Measurements from ENCODE around the gene PLXDC2.

PLXDC2 gene

DNA sequence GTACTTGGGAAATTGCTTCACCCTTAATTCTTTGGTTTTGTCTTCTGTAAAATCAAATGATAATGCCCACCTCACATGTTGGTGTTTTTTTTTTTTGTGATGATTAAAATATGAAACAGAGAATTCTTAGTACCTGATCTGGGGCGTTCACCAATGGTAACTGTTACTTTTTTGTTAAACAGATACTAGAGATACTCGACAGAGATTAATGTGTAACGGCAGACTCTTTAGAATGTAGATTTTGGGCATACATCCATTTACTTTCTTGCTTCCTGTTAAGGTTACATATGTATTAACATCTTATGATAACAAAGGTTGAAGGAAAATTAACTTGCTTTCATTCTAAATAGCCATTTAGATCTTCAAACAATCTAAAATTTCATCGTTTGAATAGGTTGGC is 23.3 kb downstream of the PLXDC2 start:
- no peak overlapping the region for H3K4me3 ChIP-seq (ENCODE audit: low read length)
- DNase-seq (ENCODE audit: low read depth) = no peak
- TF ChIP-seq, protein P1, sequence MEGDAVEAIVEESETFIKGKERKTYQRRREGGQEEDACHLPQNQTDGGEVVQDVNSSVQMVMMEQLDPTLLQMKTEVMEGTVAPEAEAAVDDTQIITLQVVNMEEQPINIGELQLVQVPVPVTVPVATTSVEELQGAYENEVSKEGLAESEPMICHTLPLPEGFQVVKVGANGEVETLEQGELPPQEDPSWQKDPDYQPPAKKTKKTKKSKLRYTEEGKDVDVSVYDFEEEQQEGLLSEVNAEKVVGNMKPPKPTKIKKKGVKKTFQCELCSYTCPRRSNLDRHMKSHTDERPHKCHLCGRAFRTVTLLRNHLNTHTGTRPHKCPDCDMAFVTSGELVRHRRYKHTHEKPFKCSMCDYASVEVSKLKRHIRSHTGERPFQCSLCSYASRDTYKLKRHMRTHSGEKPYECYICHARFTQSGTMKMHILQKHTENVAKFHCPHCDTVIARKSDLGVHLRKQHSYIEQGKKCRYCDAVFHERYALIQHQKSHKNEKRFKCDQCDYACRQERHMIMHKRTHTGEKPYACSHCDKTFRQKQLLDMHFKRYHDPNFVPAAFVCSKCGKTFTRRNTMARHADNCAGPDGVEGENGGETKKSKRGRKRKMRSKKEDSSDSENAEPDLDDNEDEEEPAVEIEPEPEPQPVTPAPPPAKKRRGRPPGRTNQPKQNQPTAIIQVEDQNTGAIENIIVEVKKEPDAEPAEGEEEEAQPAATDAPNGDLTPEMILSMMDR (conservative IDR thresholded peaks at IDR 0.05; ENCODE audit: low read depth, low read length) = no peak

DNA sequence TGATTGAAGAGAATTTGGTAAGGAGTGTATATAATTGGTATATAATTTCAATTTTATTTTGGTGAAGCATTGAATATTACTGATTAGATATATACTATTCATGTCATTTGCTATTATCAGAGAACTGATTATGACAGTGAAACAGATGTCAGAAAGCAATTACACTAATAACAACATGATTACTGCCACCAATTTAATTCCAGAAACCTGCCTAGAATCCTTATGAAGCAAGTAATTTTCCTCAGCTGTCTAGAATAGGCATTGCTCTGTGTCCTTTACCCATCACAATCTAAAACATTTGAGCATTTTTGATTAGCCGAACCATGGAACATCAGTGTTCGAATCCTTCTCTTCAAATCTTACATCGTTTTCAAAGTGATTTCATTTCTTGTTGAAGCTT is 24.5 kb downstream of the PLXDC2 start:
- H3K4me3 ChIP-seq (ENCODE audit: low read length) = no peak overlapping the region
- DNase-seq (ENCODE audit: low read depth) = no peak
- TF ChIP-seq, protein P1 (conservative IDR thresholded peaks at IDR 0.05; ENCODE audit: low read depth, low read length) = no peak

- DNase-seq (ENCODE audit: low read depth) = no peak
- no peak overlapping the region for H3K4me3 ChIP-seq (ENCODE audit: low read length)
- TF ChIP-seq, protein P1 (conservative IDR thresholded peaks at IDR 0.05; ENCODE audit: low read depth, low read length) = no peak
These were observed 27.3 kb downstream of the PLXDC2 start for GRCh38 chr10:19843487-19843886.

- H3K4me3 ChIP-seq (ENCODE audit: low read length) = no peak overlapping the region
- TF ChIP-seq, protein P1 (conservative IDR thresholded peaks at IDR 0.05; ENCODE audit: low read depth, low read length) = no peak
- DNase-seq (ENCODE audit: low read depth) = no peak
These were observed 29.5 kb downstream of the PLXDC2 start for GRCh38 chr10:19845503-19846368.

GRCh38 chr10:19847321-19847720 is 31.1 kb downstream of the PLXDC2 start:
- TF ChIP-seq, protein P1 (conservative IDR thresholded peaks at IDR 0.05; ENCODE audit: low read depth, low read length) = no peak
- no peak overlapping the region for H3K4me3 ChIP-seq (ENCODE audit: low read length)
- peak; percentile 83 for DNase-seq (ENCODE audit: low read depth)

DNA sequence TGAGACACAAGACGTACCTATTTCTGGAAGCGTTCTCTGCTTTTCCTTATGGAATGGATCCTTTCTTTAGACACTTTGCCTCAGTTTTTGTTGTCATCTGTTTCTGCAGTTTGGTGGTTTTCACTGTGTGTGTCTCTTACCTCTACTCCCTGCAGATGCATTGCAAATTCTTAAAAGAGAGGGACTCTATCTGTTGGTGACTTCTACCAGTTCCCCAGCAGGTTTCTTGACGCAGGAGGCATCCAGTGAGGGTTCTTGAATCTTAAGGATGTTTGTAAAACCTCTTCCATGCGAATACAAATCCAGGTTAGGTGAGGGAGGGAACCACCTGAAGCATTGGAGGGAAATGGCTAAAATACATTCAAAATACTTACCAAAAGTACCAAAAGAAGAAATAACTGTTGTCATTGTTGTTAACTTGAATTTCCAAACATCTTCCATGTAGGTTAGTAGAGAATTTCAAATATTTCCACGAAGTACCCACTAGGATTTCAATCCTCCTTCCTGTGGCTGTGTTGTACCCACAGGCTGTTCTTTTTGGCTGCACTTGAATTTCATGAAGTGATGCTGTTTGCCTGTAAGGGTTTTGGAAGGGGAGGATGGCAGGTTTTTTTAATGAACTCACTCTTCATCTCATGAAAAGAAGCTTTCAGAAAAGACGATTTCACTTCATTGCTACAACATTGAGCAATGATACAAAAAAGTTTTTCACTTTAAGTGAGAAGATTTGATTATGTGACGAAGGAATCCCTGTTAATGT is 32.2 kb downstream of the PLXDC2 start:
- TF ChIP-seq, protein P1 (conservative IDR thresholded peaks at IDR 0.05; ENCODE audit: low read depth, low read length) = no peak
- no peak overlapping the region for H3K4me3 ChIP-seq (ENCODE audit: low read length)
- no peak for DNase-seq (ENCODE audit: low read depth)
